ENCODE data around the gene TMEM86A.

Gene TMEM86A

DNA sequence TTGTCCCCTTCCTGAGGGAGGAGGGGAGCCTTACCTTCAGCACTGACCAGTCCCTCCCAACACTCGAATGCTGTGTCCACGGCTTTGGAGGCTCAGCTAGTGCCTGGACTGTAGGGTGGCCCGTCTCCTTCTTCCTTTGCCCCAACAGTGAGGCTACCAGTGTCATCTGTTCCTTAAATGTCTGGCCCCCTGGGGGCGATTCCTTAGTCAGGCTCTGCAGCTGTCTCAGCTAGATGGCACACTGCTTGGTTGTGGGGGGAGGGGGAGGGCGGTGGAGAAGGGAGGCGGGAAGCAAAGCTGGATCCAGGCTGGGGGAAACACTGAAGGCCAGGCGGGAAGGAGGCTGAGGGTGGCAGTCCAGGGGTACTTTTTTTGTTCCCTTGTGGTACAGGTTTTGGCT is 27.5 kb downstream of the TMEM86A start, which contains the start of gene IGSF22:
Gene IGSF22 (minus strand): TSS at position 149 of the 400 bp plus-strand sequence. CDS start 1,952 bp downstream, outside the sequence.
- no peak for DNase-seq (ENCODE audit: low read depth in 2 of 2)

DNA sequence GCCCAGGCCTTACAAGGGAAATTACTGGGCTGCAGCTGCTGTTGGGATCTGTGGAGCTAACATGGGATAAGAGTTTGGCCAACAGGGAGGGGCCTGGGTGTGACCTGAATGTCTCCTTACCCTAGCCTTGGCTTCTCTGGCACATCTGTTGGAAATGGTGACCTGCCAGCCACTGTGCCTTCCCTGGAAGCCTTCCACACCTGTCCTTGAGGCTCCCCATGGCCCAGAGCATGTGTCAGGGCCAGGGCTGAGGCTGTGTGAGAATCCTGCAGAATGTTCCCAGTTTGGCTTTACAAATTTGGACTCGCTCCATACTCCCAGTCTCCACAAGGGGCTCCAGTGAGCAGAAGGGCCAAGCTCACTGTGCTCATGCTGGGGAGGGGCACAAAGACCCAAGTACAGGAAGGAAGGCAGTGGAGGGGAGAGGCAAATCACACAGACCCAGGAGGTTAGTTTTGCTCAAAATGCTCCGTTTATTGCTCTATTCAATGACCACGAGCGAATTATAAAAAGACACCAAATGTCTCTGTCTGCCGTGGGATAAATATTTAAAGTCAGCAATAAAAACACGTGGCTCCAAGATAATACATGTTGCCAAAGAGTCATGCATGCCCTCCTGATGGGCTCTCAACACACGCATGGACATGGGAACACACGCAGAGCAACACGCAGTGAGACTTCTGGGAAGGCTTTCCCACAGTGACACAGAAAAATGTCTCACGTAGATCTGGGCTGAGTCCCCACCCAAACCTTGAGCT is 29.1 kb downstream of the TMEM86A start:
- DNase-seq (ENCODE audit: low read depth in 2 of 2) = peak in 1 of 2 donors; percentile 33

DNA sequence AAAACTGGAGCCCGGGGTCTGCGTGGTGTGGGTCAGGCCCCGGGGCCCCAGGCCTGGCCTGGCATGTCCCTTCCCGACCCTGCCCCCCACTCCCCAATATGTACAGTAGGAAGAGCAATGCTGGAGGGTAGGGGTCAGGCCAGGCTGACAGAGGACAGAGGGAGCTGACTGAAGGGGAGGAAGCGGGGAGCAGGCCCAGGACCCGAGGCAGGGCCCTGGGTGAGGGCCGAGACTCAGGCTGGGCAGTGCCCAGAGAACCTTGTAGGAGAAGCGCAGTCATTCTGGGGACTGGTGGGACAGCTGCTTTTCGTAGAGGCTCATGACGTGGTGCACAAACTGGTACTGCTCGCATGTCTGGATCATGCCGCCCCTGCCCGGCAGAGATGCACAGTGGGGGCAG is 30.1 kb downstream of the TMEM86A start:
- DNase-seq (ENCODE audit: low read depth in 2 of 2) = no peak

DNA sequence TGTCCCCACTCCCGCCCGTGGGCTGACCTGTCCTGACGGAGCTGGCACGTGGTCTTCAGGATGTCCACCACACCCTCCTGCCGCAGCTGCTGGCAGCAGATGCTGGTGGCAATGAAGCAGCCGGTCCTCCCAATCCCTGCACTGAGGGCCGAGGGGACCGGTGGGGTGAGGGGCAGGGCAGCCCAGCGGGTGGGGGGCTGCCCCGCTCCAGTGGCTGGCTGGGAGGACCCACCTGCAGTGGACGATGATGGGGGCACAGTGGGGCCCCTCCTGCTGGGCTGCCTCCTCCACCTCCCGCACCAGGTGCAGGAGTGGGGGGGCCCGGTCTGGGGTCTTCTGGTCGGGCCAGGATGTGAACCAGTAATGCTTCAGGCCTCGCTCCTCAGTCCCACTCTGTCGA is 30.8 kb downstream of the TMEM86A start:
- no peak for DNase-seq (ENCODE audit: low read depth in 2 of 2)

GRCh38 chr11:18730020-18730419 is 31.4 kb downstream of the TMEM86A start:
- no peak for DNase-seq (ENCODE audit: low read depth in 2 of 2)

GRCh38 chr11:18731441-18731840 is 32.9 kb downstream of the TMEM86A start:
- no peak for DNase-seq (ENCODE audit: low read depth in 2 of 2)

DNA sequence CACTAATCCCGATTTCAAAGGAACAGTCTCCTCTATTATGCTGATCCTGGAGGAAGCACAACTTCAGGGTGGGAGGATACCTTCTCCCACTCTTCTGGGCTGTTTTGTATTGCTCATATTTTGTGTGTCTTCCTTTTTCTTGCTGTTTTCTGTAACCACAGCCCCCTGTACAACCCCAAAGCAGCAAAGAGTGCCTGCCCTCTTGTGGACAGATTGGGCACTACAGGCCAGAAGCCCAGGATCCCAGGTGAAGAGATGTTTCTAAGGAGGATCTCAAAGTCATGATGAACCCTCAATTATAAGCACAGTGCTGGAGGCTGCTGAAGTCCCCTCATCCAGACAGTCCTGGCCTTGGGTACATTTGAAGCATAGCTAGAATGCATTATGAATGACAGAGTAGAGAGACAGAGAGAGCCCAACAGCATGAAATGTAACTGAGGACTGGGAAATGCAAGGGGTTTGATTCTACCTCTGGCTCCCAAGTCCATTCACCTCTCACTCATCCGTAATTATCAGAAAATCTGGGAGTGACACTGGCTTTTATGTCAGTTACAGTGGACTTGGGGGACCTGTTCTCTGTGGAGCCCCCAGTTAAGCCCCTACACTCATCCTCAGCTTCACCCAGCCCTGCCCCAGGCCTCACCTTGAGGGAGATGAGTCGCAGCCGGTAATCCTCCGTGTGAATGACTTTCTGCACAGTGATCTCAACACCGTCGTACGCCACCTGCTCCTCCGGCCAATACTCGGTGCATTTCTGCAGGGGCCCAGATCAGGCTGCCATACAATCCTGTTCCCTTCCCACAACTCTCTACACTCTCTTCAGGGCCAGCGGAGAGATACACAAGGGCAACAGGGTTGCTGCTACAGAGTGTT is 33.6 kb downstream of the TMEM86A start:
- peak in 1 of 2 donors; percentile 50 for DNase-seq (ENCODE audit: low read depth in 2 of 2)

- DNase-seq (ENCODE audit: low read depth in 2 of 2) = no peak
Observed at GRCh38 chr11:18733202-18733601, 34.6 kb downstream of the TMEM86A start.

- no peak for DNase-seq (ENCODE audit: low read depth in 2 of 2)
Observed at GRCh38 chr11:18736590-18737148, 38.1 kb downstream of the TMEM86A start.

- DNase-seq (ENCODE audit: low read depth in 2 of 2) = no peak
Observed at GRCh38 chr11:18737642-18738041, 39.1 kb downstream of the TMEM86A start.

DNA sequence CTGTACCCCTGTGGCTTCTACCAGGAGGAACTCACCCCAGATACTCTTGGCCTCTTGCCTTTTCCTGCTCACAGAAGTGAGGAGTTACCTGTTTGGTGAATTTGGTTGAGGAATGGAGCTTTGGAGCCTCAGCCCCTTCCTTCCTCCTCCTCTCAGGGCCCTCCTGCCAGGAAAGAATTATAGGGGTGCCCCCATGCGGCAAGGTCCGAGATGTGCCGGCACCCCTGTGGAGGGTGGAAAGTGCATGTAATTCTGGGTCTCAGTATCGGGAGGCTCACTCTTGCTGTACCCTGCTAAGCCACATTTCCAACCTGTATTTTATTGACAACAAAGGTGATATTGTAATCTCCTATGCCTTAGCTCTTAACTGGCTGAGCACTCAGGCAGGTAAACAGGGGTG is 41.1 kb downstream of the TMEM86A start:
- no peak for DNase-seq (ENCODE audit: low read depth in 2 of 2)

- DNase-seq (ENCODE audit: low read depth in 2 of 2) = no peak
Observed at GRCh38 chr11:18741783-18742182, 43.2 kb downstream of the TMEM86A start.

- no peak for DNase-seq (ENCODE audit: low read depth in 2 of 2)
Observed at GRCh38 chr11:18743365-18743764, 44.8 kb downstream of the TMEM86A start.

GRCh38 chr11:18743900-18744514 is 45.4 kb downstream of the TMEM86A start:
- DNase-seq (ENCODE audit: low read depth in 2 of 2) = no peak

GRCh38 chr11:18745251-18745650 is 46.7 kb downstream of the TMEM86A start:
- DNase-seq (ENCODE audit: low read depth in 2 of 2) = no peak

DNA sequence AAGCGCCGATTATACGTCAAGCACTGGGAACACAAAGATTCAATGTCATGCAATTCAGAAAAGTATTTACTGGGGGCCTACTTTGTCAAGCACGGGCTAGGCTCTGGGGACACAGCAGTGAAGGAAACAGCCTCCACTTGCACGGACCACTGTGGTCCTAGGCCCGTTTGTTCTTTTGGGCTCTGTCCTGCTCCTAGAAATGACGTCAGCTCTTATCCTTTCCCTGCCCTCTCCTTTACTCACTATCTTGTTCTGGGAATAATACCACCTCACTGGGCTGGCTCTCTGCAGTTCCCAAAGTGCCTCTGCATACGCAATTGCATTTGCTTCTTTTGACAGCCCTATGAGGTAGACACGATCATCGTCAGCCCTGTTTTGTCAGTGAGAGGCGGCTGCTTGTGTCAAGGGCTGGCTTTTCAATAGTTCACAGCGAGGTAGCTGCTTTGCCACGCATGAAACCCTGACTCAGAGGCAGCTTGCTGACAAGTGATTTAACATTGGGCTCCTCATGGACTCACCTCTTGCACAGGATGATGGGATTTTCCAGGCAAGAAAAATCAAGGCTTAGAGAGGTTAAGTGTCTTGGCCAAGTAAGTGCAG is 50.3 kb downstream of the TMEM86A start:
- no peak for DNase-seq (ENCODE audit: low read depth in 2 of 2)

GRCh38 chr11:18749681-18750319 is 51.2 kb downstream of the TMEM86A start:
- no peak for DNase-seq (ENCODE audit: low read depth in 2 of 2)

GRCh38 chr11:18750944-18751343 is 52.4 kb downstream of the TMEM86A start:
- no peak for DNase-seq (ENCODE audit: low read depth in 2 of 2)

DNA sequence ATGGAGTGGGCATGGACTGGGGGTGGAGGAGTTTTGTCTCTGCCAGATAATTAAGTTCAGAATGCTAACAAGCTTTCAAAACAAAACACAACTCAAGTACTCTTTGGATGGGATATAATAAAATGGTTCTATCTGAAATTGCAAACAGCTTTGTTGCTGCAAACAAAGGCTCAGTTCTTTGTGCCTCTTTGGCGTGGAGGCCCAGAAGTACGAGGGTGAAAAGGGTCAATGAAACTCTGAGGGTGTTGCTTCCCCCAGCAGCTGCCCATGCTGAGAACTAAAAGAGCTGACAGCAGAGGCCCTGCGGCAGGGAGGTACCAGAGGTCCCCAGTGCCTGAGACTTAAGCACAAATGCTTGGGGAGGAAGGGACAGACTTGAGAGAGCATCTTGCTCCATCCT is 53.9 kb downstream of the TMEM86A start:
- DNase-seq (ENCODE audit: low read depth in 2 of 2) = no peak

- no peak for DNase-seq (ENCODE audit: low read depth in 2 of 2)
Observed at GRCh38 chr11:18754308-18754707, 55.7 kb downstream of the TMEM86A start.
